ENCODE results near the gene APOA5. TPM values are rescaled to one million over a fixed set of nuclear protein-coding genes. Genes with fewer than 3 reads are reported as not detected.
"Not testable (repeated sequence)": the region's sequence is repeated elsewhere in the genome, so short reads cannot be mapped to it uniquely, and the experiment has no call there.

Gene APOA5
- polyA plus RNA-seq, 4 donors: not detected

DNA sequence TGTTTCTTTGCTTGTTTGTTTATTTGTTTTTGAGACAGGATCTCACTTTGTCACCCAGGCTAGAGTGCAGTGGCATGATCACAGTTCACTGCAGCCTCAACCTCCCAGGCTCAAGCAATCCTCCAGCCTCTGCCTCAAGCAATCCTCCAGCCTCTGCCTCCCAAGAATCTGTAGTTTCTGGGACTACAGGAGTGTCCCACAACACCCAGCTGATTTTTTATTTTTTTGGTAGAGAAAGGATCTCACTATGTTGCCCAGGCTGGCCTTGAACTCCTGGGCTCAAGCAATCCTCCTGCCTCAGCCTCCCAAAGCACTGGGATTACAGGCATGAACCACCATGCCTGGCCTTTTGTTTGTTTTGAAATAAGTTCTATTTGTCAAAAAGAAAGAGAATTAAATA lies 10.0 kb upstream of the APOA5 start:
- not testable (repeated sequence) for DNase-seq (ENCODE audit: low read depth in 4 of 4, low spot score in 3 of 4)

DNA sequence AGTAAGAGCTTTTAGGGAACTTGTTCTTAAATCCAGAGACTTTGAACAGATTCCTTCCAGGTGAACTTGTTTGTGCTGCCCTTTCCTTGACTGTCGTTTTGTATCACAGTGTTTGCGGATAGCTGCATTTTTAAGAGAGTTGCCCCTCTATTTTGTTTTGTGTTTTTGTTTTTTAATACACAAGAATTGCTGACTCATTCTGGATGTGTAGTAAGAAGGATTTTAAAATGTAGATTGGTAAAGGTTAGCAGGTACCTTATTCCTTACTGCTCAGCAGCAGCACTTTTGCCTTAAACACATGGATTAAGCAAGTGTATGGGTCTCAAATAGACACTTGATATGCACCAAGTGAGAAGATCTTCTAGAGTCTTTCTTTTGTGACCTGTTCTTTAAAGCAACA lies 8.9 kb upstream of the APOA5 start:
- DNase-seq (ENCODE audit: low read depth in 4 of 4, low spot score in 3 of 4): no peak

DNA sequence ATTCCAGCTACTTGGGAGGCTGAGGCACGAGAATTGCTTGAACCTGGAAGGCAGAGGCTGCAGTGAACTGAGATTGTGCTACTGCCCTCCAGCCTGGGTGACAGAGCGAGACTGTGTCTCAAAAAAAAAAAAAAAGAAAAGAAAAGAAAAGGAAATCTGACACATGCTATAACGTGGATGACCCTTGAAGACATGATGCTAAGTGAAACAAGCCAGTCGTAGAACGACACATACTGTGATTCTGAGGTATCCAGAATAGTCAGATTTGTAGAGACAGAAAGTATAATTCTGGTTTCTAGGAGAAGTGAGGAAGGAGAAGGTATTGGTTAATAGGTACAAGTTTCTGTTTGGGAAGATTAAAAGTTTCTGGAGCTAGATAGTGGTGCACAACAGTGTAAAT lies 6.7 kb upstream of the APOA5 start:
- DNase-seq (ENCODE audit: low read depth in 4 of 4, low spot score in 3 of 4): no peak

DNA sequence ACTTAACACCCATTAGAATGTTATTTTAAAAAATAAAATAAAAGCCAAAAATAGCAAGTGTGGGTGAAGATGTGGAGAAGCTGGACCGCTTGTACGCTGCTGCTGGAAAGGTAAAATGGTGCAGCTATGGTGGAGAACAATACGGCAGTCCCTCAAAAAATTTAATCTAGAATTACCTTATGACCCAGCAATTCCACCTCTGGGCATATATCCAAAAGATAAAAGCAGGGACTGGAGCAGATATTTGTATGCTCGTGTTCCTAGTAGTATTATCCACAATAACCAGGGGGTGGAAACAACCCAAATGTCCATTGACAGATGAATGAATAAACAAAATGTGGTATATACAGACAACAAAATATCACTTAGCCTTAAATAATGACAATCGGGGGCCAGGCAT lies 6.1 kb upstream of the APOA5 start:
- no peak for DNase-seq (ENCODE audit: low read depth in 4 of 4, low spot score in 3 of 4)

DNA sequence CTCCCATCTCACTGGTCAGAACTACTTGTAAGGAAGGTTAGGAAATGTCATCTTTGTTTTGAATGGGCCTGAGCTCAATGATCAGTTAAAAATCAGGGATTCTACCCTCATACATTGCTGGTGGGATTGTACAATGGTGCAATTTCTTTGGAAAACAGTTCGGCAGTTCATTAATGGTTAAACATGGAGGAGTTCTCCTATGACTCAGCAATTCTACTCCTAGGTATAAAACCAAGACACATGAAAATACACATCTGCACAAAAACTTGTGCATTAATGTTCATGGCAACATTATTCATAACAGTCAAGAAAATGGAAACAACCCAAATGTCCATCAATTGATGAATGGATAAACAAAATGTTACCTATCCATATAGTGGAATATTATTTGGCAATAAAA lies 4.9 kb upstream of the APOA5 start:
- no peak for DNase-seq (ENCODE audit: low read depth in 4 of 4, low spot score in 3 of 4)

DNA sequence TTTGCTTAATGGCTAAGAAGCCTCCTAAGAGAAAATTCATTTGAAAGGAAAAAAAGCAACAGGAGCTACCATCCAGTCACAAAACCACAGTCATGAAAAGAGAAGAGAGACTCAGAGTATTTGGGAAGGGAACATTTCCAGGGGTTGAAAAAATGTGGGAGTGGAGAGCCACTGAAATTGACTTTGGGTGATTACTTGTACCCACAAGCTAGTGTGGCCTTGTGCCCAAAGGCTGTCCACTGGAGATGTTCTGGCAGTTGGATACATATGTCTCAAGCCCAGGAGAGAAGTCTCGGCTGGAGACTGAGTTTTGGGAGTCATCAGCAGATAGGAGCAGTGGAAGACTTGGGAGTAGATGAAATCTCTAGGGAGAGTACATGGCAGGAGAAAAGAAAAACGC lies 3.2 kb upstream of the APOA5 start:
- DNase-seq (ENCODE audit: low read depth in 4 of 4, low spot score in 3 of 4): no peak

DNA sequence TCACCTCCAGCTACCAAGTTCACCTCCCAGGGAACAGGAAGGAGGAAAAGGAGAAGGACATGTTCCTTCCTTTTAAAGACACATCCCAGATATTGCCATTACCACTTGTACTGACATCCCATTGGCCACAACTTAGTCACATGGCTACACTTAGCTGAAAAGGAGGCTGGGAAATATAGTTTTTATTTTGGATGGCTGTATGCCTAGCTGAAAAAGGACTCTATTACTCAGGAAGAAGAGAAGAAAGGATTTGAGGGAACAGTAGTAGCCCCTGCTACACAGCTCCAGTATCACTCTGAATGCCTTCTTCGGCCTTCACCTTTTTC lies 2.1 kb upstream of the APOA5 start:
- DNase-seq (ENCODE audit: low read depth in 4 of 4, low spot score in 3 of 4): no peak

DNA sequence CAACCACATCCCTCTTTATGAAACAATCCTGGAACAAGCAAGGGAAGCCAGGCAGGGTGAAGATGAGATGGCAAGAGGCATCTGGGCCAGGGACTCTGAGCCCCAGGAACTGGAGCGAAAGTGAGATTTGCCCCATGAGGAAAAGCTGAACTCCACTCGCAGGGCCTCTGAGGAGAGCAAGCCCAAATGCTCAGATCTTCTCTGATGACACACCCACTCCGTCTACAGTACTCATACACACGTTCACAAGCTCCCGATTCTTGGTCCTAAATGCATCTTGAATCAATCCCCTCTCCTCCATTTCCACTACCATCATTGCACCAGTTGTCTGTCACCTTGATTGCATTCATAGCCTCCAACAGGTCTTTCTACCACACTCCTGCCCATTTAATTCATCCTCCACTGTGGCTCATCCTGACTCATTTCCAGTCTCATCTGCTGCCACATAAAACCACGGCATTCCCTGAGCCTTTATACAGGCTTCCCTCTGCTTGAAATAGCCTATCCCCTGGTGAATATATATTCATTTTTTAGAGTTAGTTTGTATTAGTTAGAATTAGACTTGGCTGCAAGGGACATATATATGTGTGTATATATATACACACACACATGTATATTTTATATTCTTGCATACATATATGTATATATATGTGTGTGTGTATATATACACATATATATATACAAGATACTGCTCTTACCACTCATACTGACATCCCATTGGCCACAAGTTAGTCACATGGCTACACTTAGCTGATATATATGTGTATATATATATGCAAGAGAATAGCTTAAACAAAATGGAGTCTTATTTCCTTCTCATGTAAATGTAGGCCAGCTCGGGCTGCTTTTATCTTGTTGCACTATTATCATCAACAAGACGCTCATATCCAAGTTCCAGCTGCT lies 1.4 kb upstream of the APOA5 start:
- no peak for DNase-seq (ENCODE audit: low read depth in 4 of 4, low spot score in 3 of 4)

DNA sequence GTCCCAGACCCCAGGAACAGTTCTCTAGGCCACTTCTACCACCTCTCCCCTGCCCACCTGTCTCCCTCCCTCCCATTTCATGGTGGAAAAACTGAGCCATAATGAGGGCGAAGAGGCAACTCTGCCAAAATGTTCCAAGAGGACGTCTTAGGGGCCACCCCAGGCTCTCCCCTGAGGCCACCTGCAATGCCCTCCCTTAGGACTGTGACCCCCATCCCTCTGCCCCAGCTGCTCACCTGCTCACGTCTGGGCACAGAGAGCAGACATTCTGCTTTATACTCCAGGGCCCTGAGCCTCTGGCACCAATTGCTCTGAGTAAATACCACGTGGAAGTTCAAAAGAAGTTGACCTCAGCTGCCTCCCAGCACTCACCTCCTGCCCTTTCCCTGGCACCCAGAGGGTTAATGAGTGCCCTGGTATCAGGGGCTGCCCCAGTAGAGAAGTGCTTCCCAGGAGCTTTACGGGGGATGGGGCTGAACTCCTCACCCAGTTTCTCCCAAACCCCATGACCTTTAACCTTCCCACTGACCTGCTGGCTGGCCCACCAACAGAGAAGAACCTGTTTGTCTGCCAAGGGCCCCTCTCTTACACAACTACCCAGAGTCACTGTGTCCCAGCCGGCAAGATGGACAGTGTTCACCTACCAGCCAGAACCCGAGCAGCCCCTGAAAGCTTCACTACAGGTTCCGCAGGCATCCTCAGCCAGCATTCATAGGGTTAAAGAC lies 627 bp upstream of the APOA5 start:
- DNase-seq (ENCODE audit: low read depth in 4 of 4, low spot score in 3 of 4): no peak

DNA sequence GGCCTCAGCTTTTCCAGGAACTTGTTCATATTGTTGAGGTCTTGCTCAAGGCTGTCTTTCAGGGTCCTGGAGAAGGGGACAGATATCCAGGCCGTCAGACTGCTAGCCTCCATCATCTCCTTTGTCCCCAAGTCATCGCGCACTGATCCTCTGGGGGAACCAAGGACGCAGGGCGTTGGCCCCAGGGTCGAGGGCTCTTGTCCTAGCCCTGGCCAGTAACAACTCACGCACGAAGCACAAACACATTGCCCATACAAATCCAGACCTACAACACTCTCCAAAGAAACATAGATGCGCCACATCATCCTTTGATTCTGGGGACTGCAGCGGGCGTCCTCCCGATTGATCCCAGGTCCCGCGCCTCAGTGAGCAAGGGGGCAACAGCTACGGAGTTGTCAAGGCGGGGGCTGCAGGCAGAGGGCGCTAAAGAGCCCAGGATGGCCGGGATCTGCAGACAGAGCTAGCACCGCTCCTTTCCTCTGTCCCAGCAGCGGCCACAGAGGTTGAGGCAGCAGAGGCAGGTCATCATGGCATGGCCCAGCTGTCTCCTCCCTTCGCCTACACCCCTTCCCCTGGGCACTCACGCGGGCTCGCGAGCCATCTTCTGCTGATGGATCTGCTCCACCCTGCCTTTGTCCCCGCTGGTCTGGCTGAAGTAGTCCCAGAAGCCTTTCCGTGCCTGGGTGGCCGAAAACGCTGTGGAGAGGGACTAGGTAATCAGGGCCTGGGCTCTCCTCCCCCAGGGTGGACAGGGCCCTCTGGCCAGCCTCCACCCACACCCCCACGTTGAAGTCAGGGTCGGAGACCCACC lies 472 bp downstream of the APOA5 start:
- DNase-seq (ENCODE audit: low read depth in 4 of 4, low spot score in 3 of 4): peak in 2 of 4 donors; percentile 28 to 62

DNA sequence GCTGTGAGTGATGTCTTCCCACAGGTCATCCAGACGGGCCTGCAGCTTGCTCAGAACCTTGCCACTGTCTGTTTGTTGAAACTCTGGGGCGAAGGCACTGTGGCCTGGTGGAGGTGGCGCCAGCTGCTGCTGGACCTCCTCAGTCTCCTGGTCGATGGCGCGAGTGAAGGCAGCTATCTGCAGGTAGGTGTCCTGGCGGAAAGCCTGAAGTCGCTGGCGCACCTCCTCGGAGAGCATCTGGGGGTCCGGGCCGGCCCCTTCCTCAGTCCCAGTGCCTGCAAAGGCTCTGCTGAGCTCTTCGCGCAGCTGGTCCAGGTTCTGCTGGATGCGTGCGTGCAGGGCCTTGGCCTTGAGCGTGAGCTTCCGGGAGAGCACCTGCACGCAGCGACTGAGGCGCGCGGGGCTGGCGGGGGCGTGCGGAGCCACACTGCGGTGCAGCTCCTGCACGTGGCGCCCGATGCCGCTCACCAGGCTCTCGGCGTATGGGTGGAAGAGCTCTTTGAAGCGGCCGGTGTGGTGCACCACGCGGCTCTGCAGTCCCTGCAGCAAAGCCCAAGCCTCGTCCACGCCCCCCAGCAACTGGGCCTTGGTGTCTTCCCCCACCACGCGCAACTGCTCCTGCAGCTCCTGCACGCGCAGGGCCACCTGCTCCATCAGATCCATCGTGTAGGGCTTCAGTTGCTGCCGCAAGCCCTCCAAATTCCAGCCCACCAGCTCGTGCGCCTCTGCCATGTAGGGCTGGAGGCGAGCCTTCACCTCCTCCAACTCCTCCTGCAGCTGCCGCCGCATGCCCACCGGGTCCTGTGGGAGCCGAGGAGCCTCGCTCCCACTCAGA lies 1.3 kb downstream of the APOA5 start:
- no peak for DNase-seq (ENCODE audit: low read depth in 4 of 4, low spot score in 3 of 4)

DNA sequence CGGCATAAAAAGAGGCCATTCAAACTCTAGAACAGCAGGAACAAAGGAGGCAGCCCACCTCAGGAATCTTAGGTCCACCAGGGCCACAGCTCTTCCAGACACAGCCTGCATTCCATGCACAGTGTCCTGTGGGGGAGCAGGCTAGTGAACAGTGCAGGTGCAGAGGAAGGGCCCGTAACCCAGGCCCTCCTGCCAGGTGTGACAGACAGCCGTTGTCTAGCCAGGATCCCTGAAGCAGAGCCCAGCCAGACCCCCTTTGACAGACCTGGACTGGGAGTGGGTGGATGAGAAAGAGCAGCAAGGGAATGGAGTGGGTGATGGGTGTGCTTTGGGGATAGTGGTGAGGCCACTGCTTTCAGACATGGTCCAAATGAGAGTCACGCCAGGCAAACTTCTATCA lies 2.7 kb downstream of the APOA5 start:
- DNase-seq (ENCODE audit: low read depth in 4 of 4, low spot score in 3 of 4): no peak

DNA sequence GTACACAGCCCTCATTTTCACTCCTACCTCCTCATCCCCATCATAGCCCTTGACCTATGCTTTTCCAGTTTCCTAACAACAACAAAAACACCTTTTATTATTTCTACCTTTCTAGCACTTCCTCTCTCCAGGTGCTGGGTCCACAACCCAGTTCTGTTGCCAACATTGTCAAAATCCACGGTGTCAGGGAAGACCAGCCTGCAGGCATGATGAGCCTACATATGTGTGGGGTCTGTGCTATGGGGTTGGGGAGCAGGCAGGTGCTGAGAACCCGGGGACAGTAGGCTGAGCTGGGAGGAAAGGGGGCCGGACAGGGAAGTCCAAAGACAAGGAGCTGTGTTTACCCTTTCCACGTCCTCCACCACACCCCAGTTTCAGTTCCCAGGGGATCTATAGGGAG lies 3.1 kb downstream of the APOA5 start:
- no peak for DNase-seq (ENCODE audit: low read depth in 4 of 4, low spot score in 3 of 4)

DNA sequence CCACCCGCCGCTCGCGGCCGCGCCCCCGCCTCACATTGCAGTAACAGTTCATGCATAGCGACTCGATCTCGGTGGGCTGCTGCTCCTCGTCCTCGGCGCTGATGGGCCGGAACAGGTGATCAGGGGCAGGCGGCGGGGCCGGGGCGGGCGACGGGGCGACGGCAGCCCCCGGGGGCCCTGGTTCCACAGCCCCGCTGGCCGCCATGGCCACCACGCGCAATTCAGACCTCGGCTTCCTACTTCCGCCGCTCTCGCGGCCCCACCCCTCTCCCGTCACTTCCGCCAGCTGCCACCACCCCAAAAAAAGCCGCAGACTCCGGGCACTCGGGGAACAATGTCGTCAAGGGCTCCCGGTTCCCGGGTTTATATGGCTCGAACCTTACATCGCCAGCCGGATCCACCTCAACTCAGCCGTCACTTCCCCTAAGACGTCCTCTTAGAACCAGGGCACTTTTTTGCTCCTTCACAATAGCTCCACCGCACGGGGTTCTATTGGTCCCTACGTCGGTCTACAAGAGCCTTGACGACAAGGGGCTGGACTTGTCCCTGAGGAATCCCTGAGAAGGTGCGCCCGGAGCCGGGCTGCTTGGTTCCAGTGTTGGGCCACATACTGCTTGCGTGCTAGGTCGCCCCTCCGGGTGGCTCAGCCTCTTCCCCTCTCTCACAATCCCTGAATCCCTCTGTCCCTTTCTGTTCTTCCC lies 3.7 kb downstream of the APOA5 start, which contains the start of gene ZPR1:
Gene ZPR1, minus strand, starts transcription at position 238 of the 701 bp plus-strand sequence. Its CDS starts 33 bp downstream, at position 205.
- peak in 3 of 4 donors; percentile 50 to 75 (median 63) for DNase-seq (ENCODE audit: low read depth in 4 of 4, low spot score in 3 of 4)

DNA sequence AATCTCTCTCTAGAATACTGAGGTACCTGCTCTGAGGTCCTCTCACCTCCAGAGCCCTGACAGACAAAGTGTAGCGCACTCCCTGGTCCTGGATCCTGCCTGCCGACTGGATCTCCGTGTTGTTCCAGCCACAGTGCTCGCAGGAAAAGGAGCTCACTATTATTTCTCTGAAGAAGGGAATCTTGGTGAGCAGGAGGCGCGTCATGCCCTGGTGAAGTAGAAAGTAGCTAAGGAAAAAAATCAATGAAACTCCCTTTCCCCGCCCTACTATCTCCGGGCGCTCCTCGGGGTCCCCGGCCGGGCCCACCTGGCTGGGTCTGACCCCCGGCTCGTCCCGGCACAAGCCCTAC lies 4.3 kb downstream of the APOA5 start:
- DNase-seq (ENCODE audit: low read depth in 4 of 4, low spot score in 3 of 4): no peak

DNA sequence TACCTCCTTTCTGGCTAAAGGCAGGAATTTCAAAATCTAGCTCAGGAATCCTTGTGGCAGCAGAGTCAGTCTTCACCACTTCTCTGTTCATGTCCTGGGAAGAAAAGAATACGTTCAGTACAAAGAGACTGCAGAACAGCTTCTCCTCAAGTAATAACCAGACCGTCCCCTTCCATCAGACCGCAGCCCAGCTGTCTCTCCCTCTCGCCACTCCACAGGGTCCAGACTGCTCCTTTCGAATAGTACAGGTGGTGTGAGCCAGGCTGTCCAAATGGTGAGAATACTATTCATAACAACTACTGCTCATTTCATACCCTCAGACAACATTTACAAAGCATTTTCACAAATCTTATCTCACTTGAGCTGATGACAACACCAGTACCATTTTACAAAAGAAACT lies 4.7 kb downstream of the APOA5 start:
- DNase-seq (ENCODE audit: low read depth in 4 of 4, low spot score in 3 of 4): no peak

DNA sequence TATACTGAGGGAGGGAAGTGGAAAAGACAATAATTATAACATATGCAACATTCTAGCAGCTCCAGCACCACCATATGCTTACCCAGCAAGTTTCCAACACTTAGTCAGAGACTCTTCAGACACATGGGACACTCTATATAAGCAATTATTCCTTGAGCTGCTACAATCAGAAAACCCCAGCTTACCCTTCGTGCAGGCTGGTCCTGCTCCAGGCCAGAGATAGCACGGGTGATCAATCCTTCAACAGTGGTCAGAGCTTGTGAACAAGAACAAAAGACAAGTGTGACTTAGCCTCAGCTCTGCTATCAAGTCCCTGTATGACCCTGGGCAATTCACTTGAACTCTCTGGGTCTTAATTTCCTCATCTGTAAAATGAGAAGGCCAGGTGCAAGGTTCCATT lies 5.4 kb downstream of the APOA5 start:
- no peak for DNase-seq (ENCODE audit: low read depth in 4 of 4, low spot score in 3 of 4)

DNA sequence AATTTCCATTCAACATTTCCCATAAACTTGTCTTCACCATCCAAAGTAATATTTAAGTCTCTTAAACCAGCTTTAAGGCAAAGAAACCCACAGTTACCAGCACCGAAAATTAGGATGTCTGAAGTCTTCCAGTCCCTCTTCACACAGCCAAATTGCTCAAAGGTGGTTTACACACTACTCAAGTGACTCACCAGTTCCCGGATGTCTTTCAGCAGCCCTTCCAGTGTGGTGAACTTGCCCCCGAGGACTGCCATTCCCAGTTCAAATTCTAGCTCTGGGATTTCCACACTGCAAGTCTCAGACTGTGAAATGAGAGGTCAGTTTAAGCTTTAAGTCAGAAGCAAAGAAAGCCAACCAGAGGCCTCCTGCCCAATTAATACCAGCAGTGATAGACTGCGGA lies 9.0 kb downstream of the APOA5 start:
- DNase-seq (ENCODE audit: low read depth in 4 of 4, low spot score in 3 of 4): no peak

DNA sequence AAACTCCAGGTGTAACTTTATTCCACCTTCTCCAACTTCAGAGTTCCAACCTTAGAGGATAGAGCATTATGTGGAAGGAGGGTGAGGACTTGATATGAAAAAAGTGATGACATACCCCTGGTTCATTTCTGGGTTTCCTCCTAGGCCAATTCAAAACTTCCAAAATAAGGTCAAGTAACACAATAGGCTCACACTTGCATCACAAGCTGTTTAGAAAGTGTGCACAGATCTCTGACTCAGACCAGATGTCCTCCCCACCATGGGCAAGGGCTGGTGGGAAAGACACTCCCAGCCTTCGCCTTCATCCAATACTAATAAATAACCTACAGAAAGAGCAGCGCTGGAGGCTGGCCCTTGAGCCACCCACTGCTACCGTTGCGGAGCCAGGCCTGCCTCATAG lies 13.1 kb downstream of the APOA5 start:
- DNase-seq (ENCODE audit: low read depth in 4 of 4, low spot score in 3 of 4): no peak

DNA sequence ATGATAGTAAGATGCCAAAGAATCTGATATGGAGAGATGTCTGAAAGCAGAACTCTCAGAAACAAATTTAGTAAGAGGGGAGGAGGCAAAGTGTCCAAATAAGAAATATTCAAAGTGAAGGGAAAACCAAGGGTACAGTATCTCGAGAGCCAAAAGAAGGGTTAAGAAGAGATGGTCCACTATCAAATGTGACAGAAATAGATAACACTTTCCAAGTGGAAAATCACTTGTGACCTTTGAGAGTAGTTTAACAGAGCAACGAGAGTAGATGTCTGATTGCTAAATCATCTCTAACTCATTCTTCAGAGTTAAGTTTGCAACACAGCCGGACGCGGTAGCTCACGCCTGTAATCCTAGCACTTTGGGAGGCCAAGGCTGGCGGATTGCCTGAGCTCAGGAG lies 14.6 kb downstream of the APOA5 start:
- DNase-seq (ENCODE audit: low read depth in 4 of 4, low spot score in 3 of 4): no peak

Data from right renal pelvis (tissue), 4 donors.